Measurements from ENCODE around the gene ESPNL.
"Not testable (repeated sequence)": the region's sequence is repeated elsewhere in the genome, so short reads cannot be mapped to it uniquely, and the experiment has no call there.

The ESPNL gene

DNA sequence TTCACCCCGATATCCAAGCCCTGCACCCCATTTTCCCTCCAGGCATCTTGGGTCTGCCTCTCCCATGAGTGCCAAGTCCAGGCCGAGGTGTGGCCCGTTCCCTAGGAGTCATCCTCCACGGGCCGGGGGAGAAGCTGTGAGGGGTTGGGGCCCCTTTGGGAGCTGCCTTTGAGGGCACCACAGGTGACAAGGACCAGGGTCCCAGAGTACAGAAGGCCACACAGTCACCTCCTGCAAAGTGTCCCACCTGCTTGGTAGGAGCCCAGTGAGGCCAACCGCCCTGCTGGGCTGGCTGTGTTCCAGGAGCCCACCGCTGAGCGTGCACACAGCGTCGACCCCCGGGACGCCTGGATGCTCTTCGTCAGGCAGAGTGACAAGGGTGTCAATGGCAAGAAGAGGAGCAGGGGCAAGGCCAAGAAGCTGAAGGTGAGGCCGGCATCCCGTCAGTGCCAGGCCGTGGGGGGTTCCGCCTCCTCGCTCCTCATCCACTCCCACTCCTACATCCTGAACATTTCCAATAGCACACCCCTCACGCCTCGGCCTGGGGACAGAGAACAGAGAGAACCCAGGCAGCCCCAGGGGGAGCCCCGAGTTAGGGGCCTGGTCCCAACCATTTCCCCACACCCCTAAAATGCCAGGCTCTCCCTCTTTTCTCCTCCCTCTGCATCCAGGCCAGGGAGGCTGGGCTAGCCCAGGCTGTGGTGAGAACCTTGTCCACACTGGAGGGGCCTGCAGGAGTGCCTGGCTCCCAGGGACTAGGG lies 61.3 kb downstream of the ESPNL start:
- DNase-seq: no peak

DNA sequence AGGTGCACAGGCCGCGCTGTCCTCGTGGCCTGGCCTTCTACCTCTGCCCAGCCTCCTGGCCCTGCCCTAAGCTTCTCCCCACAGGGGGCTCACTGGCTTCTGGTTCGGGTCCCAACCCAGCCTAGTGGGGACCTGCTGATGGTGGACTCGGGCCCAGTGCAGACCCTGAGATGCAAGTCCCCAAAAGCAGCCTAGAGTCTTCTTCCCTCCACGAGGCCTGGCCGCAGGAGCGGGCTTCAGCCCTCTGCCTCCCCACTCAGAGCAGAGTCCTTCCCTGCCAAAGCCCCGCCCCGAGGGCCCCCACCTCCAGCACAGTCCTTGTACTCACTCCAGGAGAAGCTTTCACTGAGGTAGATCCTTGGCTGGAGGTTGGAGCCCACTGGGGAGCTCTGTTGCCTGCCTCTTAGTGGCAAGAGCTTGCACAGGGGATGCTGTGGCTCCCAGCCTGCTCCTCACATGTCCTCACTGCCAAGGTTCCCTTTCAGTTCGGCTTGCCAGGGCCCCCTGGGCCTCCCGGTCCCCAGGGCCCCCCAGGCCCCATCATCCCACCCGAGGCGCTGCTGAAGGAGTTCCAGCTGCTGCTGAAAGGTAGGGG lies 62.2 kb downstream of the ESPNL start:
- DNase-seq: no peak

DNA sequence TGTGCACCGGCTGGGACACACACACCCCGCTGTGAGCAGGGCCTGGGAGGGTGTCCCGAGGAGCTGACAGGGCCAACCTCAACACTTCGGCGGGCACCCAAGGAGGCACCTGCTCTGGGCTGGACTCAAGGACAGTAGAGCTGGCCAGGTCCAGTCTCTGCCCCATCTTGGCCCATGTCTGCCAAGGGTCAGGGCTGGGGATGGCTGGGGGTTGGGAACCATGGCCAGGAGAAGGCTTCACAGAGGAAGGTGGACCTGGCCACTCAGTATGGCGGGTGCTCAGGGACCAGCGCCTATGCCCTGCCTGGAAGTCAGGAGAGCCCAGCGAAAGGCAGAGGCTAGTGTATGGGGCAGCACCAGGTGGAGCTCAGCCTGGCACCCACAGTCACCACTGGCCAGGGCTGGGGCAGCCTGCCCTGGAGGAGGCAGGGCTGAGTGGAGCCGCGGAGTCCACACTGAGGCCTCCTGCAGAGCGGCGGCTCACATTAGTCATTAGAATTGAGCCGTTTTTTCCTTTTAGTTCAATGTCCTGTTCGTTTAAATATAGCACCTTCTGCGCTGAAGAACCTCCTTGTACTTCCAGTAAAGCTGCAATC lies 62.8 kb downstream of the ESPNL start:
- no peak for DNase-seq

DNA sequence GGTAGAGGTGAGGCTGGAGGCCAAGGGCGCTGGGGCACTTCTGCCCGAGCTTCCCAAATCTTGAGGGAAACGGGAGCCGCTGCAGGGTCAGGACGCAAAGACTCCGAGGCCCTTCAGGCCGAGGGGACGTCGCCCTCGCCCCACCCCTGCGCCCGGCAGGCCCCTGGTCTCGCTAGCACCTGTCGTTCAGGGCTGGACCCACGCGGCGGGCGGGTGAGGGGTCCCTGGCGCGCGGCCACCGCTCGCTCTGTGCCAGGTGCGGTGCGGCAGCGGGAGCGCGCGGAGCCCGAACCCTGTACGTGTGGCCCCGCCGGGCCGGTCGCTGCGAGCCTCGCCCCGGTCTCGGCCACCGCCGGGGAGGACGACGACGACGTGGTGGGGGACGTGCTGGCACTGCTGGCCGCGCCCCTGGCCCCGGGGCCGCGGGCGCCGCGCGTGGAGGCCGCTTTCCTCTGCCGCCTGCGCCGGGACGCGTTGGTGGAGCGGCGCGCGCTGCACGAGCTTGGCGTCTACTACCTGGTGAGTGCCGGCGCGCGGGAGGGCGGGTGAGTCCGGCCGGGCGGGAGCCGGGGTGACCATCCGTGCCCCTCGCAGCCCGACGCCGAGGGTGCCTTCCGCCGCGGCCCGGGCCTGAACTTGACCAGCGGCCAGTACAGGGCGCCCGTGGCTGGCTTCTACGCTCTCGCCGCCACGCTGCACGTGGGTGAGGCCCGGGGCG lies 63.5 kb downstream of the ESPNL start:
- no peak for DNase-seq

DNA sequence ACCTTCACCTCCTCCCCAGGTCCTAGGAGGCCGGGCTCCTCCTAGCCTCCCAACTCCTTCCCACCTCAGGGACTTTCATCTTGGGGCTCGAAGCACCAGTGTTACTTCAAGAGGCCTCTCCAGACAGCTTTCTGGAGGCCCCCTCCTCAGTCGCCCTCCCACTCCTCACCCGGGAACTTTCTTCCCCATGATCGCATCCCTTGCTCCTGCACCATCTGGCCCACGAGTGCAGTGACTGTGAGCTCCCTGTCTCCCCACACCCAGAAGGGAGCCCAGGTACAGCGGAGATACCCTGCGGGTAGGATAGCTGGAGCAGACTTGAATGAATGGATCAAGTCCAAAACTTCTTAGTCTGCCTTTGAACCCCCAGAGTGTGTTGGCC lies 64.8 kb downstream of the ESPNL start:
- DNase-seq: no peak

DNA sequence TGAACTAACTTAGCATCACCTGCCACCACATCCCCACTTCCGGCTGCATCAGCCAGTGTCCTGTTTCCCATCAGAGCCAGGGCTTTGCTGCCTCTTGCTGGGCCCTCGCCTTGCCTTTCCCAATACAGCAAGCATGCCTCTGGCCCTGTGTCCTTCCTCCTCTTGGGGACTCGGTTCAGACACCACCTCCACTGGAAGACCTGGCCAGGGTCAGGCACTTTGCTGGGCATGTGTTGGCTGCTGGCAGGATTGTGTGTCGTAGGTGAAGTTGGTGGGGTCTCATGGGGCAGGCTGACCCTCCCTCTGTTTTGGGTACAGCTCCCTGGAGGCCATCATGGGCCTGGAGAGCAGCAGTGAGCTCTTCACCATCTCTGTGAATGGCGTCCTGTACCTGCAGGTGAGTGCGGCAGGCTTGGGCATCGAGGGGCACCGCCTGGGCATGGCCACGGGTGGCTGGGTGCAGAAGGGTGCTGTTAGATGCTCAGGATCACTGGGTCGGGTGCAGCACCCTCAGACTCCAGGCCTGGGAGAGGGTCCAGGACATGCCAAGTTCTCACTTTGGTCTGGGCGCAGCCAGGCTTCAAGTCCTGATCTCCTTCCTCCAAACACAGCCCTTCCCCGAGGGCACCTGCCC lies 65.3 kb downstream of the ESPNL start:
- no peak for DNase-seq

DNA sequence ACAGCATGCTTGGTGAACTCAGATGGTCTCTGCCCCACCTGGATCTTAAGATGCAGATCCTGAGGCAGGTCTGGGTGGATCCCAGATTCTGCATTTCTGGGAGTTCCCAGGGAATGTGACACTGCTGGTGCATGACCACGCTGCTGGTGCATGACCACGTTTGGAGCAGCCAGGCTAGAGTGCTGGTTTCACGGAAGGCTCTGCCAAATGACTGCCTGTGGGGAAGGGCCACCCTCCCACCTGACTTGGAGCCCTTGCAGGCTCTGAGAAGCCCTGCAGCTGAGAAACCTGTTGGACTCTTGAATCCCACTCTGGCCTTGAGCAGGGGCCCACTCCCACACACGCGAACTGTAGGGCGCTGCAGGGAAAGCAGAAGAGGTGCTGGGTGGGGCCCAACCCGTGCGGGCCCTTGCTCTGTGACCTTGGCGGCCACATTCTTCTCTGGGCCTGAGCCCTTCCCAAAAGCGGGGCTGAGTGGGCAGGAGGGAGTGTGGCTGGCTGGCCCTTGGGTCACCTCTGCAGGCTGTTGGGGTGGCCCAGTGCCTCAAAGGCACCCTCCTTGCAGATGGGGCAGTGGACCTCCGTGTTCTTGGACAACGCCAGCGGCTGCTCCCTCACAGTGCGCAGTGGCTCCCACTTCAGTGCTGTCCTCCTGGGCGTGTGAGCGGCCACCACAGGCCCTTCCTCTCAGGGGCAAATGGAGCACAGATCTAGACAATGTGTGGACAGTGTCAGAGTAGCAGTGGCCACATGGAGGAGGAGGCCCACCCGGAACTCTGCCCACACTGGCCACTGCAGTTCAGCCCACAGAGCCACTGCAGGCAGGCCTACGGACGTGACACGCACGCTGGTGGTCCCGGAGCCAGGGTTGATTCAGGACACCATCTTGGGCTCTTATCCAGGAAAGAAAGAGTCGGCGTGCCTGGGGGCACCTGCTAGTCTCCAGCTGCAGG lies 66.5 kb downstream of the ESPNL start:
- DNase-seq: no peak

DNA sequence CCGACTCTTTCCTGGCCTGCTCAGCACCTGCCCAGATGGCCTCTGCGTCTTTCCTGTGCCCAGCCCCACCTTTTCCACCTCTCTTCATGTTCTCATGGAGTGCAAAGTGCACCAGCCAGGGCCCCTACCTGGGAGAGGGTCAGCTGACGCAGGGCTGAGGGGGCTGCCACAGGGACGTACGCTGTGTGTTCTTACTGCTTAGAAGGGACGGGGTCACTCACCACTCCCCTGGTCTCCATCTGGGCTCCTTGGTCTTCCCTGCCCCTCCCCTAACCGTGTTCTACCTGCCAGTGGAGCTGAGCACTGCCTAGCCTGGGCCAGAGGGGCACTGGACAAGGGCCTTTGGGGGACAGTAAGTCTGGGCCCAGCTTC lies 67.2 kb downstream of the ESPNL start:
- DNase-seq: no peak

DNA sequence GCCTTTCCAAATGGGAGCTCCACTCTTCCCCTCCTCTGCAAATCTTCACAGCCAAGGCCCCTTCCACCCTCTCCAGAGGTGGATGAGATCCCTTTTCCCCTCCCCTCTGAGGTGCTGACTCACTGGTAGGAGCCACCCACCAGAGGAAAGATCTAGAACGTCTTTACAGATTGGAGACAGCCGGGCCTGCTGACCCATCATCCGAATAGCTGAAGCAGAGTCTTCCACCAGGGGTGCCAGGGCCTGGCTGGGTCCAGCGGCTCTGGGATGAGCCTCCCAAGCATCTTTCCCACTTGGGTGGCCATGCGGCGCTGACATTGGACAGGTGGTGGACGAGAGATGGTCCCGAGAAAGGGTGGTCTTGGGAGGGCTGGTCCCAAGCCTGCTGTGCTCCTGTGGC lies 67.6 kb downstream of the ESPNL start:
- DNase-seq: no peak

DNA sequence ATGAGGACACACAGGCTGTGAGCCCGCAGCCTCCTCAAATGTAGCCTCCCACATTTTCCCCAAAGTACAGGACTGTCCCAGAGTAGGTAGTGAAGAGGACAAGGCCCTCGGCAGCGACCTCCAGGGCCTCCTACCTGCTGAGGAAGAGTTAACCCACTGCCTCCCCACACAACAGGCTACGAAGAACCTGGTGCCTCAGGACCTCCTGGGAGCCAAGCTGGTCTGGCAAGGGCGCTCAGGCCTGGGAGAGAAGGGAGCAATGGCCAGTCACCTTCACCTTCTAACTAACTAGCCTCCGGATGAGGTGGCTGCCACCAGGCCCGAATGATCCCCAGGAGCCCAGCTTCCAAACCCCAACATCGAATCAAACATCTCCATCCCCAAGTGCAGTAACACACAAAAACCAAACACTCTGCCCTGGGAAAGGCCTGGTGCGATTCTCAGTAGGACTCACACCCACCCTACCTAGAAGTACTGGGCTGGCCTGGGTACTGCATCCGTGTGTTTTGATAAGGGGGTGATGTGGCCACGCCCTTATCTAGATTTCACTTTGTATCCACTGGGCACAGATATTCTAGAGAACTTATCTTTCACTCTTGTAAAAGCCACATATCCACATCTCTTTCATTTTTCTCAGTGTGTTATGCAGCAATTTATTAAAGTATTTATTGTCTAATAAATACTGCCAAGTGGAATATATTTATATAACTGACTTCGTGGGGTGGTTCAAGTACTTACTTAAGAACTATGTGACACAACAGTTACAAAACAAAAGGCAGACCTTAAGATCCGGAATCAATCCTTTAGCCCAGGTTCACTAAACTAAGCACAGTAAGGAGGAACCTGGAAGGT lies 68.3 kb downstream of the ESPNL start:
- DNase-seq: no peak

DNA sequence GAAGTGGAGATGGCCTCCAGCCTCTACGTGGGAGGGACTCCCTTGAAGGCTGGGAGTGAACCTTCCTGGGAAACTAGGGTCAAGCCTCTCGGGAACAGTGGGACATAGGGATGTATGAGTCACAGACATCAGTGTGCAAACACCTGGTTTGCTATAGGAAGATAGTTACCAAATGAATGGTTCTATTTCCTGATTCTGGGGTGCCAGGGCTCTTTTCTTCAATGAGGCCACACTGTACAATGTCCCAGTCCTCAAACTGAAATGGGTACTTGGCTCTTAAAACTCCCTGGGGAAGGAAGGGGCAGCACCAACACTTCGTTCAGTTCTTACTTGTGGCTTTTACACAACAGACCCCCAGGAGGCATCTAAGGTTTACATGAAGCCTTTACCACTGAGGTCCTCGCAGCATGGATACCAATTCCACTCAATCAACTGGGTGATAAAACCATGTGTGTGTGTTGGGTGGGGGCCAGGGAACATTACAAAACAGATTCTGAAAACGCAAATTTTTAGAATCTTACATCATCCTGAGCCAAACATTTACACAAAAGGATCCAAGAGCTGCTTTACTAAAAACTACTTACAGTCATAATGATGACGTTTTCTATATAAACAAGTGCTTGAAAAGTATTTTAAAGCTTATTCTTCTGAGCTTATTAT lies 69.0 kb downstream of the ESPNL start:
- no peak for DNase-seq

DNA sequence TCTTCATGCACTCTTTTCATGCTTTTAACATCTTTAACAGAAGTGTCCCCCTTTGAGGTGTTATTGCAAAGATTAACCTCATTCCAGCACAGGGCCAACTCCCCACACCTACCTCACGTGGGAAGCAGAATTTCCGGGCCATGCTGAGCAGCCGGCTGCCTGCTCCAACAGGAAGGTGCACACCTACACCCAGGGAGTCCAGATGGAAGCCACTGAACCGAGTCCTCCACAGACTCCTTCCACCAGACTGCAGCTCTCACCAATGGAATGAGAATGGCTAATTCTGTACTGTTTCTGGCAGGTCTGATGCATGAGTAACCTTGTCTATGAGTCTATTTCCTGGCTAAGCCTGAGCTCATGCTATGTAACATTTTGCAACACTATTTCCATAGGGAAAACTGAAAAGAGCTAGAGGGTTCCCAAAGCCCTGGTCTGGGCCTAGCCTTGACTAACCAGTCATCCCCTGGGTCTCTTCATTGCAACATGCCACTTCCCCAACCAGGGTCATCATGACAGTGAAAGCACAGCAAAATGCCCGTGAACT lies 69.6 kb downstream of the ESPNL start:
- no peak for DNase-seq

DNA sequence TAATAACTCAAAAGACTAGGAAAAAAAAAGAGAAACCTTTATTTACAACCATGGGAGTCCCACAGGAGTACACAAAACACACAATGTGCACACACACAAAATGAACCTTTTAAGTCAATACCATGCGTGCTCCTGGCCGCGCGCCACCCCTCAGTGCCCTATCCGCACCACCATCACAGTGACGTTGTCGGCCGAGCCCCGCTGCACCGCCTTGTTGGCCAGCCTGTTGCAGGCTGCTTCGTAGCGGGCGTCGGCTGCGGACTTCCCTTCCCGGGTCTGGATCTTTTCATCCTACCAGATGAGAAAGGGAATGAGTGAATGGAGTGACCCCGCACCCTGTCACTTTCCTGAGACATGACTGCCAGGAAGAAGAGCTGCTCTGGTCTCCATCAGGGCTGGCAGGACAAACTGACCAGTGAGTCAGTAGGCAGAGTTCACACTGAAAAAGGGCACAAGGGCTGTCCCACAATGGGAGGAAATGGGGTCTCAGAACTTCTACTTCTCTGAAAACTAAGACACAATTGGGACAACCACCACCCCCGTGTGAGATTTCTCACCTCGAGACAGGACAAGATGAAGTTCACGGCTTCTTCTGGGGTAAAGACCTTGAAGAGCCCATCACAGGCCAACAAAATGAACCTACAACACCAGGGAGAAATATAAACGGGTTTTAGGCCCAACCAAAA lies 70.4 kb downstream of the ESPNL start:
- DNase-seq: no peak

DNA sequence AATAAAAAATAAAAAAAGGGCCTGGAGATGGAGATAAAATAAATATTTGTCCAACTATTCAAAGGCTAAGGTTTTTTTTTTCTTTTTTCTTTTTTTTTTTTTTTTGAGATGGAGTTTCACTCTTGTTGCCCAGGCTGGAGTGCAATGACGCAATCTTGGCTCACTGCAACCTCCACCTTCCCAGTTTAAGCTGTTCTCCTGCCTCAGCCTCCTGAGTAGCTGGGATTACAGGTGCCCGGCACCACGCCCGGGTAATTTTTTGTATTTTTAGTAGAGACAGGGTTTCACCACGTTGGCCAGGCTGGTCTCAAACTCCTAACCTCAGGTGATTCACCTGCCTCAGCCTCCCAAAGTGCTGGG lies 70.9 kb downstream of the ESPNL start:
- DNase-seq: not testable (repeated sequence)

DNA sequence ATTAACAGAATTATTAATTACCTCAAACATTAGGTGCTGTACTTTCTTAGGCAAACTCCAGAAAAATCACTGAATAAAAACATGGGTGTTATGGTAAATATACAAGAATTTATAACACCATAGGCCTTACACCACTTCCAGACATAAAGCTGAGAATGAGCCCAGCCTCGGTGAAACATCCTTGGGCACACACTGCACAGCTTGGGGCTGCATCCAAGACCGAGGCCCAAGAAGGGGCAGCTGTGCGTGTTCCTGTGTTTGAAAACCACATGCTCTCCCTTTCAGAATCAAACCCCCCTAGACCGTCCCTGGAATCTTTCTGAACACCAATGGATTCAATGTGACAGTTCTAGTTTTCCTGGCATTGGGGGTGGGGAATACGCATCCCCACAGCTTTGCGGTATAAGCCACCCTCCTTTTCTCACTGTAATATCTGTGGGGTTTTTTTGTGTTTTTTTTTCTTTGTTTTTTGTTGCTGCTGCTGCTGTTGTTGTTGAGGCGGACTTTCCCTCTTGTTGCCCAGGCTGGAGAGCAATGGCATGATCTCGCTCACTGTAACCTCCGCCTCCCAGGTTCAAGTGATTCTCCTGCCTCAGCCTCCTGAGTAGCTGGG lies 71.5 kb downstream of the ESPNL start:
- DNase-seq: no peak

DNA sequence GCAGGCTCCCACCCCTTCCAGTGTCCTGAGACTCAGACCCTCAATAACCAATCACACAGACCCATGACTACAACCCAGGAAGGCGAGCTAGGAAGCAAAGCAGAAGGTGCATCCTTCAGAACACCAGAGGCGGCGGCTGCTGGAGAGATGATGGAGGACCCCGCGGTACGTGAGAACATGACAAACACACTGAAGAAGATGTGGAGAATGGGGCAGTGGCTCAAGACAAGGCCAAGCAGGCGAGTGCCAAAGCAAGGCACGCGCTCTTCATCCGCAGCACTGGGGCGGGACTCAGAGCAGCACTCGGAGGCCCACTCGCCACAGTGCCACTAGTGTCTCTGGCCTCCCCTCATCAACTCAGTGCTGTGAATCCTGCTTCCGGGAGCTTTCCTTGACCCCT lies 72.3 kb downstream of the ESPNL start:
- DNase-seq: no peak

DNA sequence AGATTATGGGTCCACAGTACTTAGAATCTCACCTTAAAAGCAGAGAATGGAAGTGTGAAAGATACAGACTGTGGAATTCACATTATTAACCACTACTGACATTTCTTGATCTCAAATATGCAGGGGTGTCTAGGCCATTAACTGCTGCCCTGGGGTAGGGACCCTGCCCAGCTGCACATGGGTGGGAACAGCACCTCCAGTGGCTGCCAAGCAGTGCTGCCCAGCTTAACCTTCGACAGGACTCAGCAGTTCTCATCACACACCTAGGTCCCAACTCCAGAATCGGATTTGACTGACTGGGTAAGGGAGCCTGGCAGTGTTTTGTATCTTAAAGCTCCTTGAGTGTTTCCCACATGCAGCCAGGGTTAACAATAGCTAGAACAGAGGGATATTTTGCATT lies 73.6 kb downstream of the ESPNL start:
- DNase-seq: no peak

DNA sequence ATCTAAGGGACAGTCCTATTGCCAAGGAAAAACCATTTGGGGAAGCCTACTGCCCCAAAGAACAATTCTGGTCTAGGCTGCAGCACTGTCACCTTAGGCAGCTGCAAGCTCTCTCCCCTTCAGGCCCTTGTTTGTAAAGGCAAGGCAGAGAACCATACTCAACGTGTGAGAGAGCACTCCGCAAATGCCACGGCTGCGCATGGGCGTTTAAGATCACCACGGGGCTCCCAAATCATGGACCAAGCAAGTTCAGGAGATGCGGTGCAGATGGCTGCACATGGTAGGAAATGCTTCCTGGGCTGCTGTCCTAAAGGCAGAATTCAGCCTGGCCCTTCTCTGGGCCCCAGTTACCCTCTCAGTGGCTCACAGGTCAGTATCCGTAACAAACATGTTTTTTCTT lies 74.2 kb downstream of the ESPNL start:
- DNase-seq: no peak

DNA sequence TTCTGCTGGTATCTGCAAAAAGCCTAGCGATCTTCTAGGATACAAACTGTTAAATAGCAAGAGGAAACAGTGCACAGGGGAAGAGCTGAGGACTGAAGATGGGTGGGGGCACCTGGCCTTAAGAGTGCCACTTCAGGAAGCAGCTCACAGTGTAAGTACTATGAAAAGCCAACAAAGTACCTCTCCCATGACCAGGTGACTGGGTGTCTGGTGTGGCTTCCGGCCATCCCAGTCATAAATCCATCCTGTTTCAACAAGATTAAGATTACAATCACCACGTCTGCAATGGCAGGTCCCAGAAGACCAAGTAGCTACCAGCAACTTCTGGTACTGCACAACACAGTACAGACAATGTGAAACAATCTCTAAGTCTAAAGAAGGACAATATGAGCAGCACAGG lies 74.6 kb downstream of the ESPNL start:
- DNase-seq: peak; percentile 61

Data from NCI-H82 (cell line).